Ascending aorta (tissue), 2 donors: ENCODE data around the gene RAD51B. TPM values are rescaled to one million over a fixed set of nuclear protein-coding genes. Genes with fewer than 3 reads are reported as not detected.
A peak's percentile ranks its signal among the peaks of the same experiment; 100 is the strongest.

Experiments used
- DNase-seq, 2 donors: peaks; one replicate each; pipeline ENCODE4 v3.0.0-alpha.2; 2019; ENCODE audit warnings: low spot score in 2 of 2
- H3K27ac ChIP-seq, 2 donors: fragments of 200-600 bp; sonication (generic); one replicate each; pipeline ENCODE4 v1.5.1; 2016 to 2017; ENCODE audit warnings: mild to moderate bottlenecking in 1 of 2
- H3K27me3 ChIP-seq: fragments of 200-600 bp; sonication (generic); one replicate; pipeline ENCODE4 v1.5.1; 2017
- H3K36me3 ChIP-seq, 2 donors: fragments of 200-600 bp; sonication (generic); one replicate each; pipeline ENCODE4 v1.5.1; 2016
- H3K4me1 ChIP-seq, 2 donors: fragments of 200-600 bp; sonication (generic); one replicate each; pipeline ENCODE4 v1.5.1; 2016 to 2017; ENCODE audit warnings: mild to moderate bottlenecking in 1 of 2
- H3K4me3 ChIP-seq, 2 donors: fragments of 200-600 bp; sonication (generic); one replicate each; pipeline ENCODE4 v1.5.1; 2016 to 2017; ENCODE audit warnings: mild to moderate bottlenecking in 1 of 2
- H3K9me3 ChIP-seq, 2 donors: fragments of 200-600 bp; sonication (generic); one replicate each; pipeline ENCODE4 v1.5.1; 2016
- CTCF ChIP-seq, 3 experiments: fragments of 200-600 bp in 2 of 3; fragments of 450-650 bp in 1 of 3; sonication (generic) in 2 of 3; IDR thresholded peaks; one replicate each; pipeline ENCODE4 v1.5.1; 2016 to 2019; ENCODE audit warnings: antibody characterized with exemption in 3 of 3, mild to moderate bottlenecking in 1 of 3, moderate library complexity in 1 of 3
- intact Hi-C: fragments of 100-400 bp; cut with DNase I; formaldehyde crosslinking; loops from one replicate; pipeline ENCODE4 v1.15.1; 2023
- total RNA-seq: library from RNA; depleted of rRNA; stranded (reverse); fragments of >200 nt; gene quantifications from one replicate; pipeline ENCODE4 v1.1.0, GENCODE V29; 2016

The RAD51B gene
- total RNA-seq, 1 donor from 2014 or later, result not detected

GRCh38 chr14:68233101-68233784 is 413.7 kb downstream of the RAD51B start:
- H3K27ac ChIP-seq, result peak overlapping the region; percentile 58 to 86
- no peaks in the 10 kb centered on the region for H3K36me3 ChIP-seq
- H3K4me3 ChIP-seq, result no peak overlapping the region
- TF ChIP-seq CTCF (IDR thresholded peaks at IDR 0.05), result no peak
- intact Hi-C loops, result loop anchor here (10.0 kb wide), 1 partner anchor 88 kb away; no protein-coding TSS in a partner anchor
- H3K9me3 ChIP-seq, result no peaks in the 10 kb centered on the region
- H3K4me1 ChIP-seq, result peaks cover 9 to 25% of the 10 kb centered on the region in 2 donors
- DNase-seq, result no peak
- H3K27me3 ChIP-seq, result no peaks in the 10 kb centered on the region

- no peak overlapping the region for H3K4me3 ChIP-seq
- intact Hi-C loops, result loop anchor here (10.0 kb wide), 1 partner anchor 90 kb away; no protein-coding TSS in a partner anchor
- H3K27ac ChIP-seq, result peak overlapping the region; percentile 58 to 86
These were observed 414.7 kb downstream of the RAD51B start for GRCh38 chr14:68234101-68234905.

GRCh38 chr14:68235011-68235410 is 415.4 kb downstream of the RAD51B start:
- Histone ChIP-seq H3K4me1 (peaks cover 9 to 25% of the 10 kb centered on the region in 2 donors), H3K27me3 (no peaks in the 10 kb centered on the region), H3K36me3 (no peaks in the 10 kb centered on the region), H3K9me3 (no peaks in the 10 kb centered on the region), H3K27ac (no peak overlapping the region), H3K4me3 (no peak overlapping the region)
- no peak for TF ChIP-seq CTCF (IDR thresholded peaks at IDR 0.05)
- no peak for DNase-seq
- intact Hi-C loops, result loop anchor here (10.0 kb wide), 1 partner anchor 90 kb away; no protein-coding TSS in a partner anchor

More at GRCh38 chr14:68234101-68234905, 414.7 kb downstream of the RAD51B start:
- no peak for DNase-seq
- peaks cover 9 to 25% of the 10 kb centered on the region in 2 donors for H3K4me1 ChIP-seq
- H3K36me3 ChIP-seq, result no peaks in the 10 kb centered on the region
- TF ChIP-seq CTCF (IDR thresholded peaks at IDR 0.05), result no peak
- no peaks in the 10 kb centered on the region for H3K27me3 ChIP-seq
- no peaks in the 10 kb centered on the region for H3K9me3 ChIP-seq

DNA sequence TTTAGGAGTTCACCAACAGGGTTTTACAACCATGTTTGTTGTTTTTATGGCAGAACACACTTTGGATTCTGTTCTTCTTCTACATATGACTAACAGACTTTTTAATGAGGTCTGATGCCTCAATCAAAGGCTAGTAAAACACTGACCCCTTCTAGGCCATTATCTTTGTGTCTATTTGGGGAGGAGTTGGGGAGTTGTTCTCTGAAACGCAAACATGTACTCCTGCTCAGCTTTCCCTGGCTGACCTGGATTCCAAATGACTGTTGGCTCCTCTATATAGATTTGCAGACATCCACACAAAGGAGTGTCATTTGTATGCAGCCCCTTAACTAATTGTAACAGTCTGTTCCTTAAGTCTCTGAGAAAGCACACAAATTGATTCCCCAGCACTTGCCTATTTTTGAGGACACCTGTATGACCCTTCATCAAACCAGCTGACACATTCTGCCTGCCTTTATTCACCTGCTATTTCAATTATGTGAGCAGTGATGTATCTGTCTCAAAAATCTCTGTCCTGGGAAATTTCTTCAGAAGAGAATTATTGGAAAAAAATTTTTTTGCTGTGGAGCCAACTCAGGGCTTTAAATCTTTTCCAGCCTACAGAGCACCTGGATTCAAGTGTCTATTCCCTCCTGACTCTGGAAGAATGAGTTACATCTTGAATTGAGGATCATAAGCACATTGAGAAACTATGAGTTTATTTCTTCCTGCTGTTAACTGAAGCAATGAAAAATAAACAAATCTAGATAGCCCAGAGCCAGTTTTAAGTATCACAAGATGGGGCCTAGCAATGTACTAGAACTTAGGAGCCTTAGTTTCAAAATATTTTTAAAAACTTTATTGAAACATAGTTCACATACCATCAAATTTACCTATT is 417.2 kb downstream of the RAD51B start:
- Histone ChIP-seq H3K4me1 (peaks cover 9 to 20% of the 10 kb centered on the region in 2 donors), H3K36me3 (no peaks in the 10 kb centered on the region), H3K4me3 (no peak overlapping the region), H3K27ac (no peak overlapping the region), H3K9me3 (no peaks in the 10 kb centered on the region), H3K27me3 (no peaks in the 10 kb centered on the region)
- intact Hi-C loops, result loop anchor here (10.0 kb wide), 1 partner anchor 92 kb away; no protein-coding TSS in a partner anchor
- no peak for DNase-seq
- no peak for TF ChIP-seq CTCF (IDR thresholded peaks at IDR 0.05)

DNA sequence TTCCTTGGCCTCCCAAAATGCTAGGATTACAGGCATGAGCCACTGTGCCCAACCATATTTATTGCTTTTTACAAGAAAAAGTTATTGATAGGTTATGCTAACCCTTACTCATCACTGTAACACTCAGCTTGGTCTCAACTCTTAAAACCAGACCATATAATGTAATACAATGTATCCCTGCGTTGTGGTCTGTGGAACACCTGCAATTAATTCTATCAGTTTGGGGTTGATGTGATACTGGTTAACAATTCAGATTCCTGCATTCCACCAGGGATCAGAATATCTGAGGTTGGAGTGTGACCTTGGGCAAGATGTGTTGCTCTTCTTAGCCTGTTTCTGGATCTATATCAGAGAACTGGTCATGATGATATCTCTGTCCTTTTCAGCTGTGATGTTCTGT is 419.0 kb downstream of the RAD51B start:
- Histone ChIP-seq H3K4me1 (peaks cover 0 to 8% of the 10 kb centered on the region in 2 donors), H3K9me3 (no peaks in the 10 kb centered on the region), H3K36me3 (no peaks in the 10 kb centered on the region), H3K4me3 (no peak overlapping the region), H3K27ac (no peak overlapping the region), H3K27me3 (no peaks in the 10 kb centered on the region)
- intact Hi-C loops, result loop anchor here (10.0 kb wide), 1 partner anchor 94 kb away; no protein-coding TSS in a partner anchor
- no peak for DNase-seq
- TF ChIP-seq CTCF (IDR thresholded peaks at IDR 0.05), result no peak
